WTC11 (cell line): ENCODE results near the gene GSTO2.

Source experiments
- E2F5 ChIP-seq: sonication (generic); formaldehyde crosslinking; IDR thresholded peaks from 2 replicates; pipeline ENCODE4 v1.8.1; 2022; ENCODE audit warnings: mild to moderate bottlenecking, moderate library complexity, missing genetic modification reagents
- ESRRA ChIP-seq: sonication (generic); formaldehyde crosslinking; IDR thresholded peaks from 2 replicates; pipeline ENCODE4 v1.8.1; 2022; ENCODE audit warnings: mild to moderate bottlenecking, missing genetic modification reagents, borderline replicate concordance
- ZBTB21 ChIP-seq: sonication (generic); formaldehyde crosslinking; IDR thresholded peaks from 2 replicates; pipeline ENCODE4 v1.8.1; 2023; ENCODE audit warnings: mild to moderate bottlenecking, missing genetic modification reagents, borderline replicate concordance
- ZNF138 ChIP-seq: sonication (generic); formaldehyde crosslinking; conservative IDR thresholded peaks from 2 replicates; pipeline ENCODE4 v1.8.1; 2022; ENCODE audit warnings: mild to moderate bottlenecking, moderate library complexity, missing genetic modification reagents
- ZNF416 ChIP-seq: fragments of 250-450 bp; sonication (Bioruptor Pico); IDR thresholded peaks from 2 replicates; pipeline ENCODE4 v1.9.0; 2021; ENCODE audit warnings: mild to moderate bottlenecking, inconsistent platforms
- TF ChIP-seq, protein P1 (sequence below): fragments of 200-600 bp; IDR thresholded peaks from 2 replicates; pipeline ENCODE4 v1.8.0; 2022; ENCODE audit warnings: antibody characterized with exemption
- TF ChIP-seq, protein P2 (sequence below): fragments of 250-450 bp; sonication (Bioruptor Pico); IDR thresholded peaks from 2 replicates; pipeline ENCODE4 v1.8.0; 2021; ENCODE audit warnings: mild to moderate bottlenecking
- TF ChIP-seq, protein P3 (sequence below): fragments of 250-450 bp; sonication (Bioruptor Pico); IDR thresholded peaks from 2 replicates; pipeline ENCODE4 v1.9.0; 2021; ENCODE audit warnings: mild to moderate bottlenecking
- TF ChIP-seq, protein P4 (sequence below): sonication (generic); formaldehyde crosslinking; IDR thresholded peaks from 2 replicates; pipeline ENCODE4 v1.8.1; 2023; ENCODE audit warnings: mild to moderate bottlenecking, missing genetic modification reagents, moderate library complexity
- TF ChIP-seq, protein P5 (sequence below): sonication (generic); formaldehyde crosslinking; IDR thresholded peaks from 2 replicates; pipeline ENCODE4 v1.8.0; 2022; ENCODE audit warnings: mild to moderate bottlenecking, missing genetic modification reagents

DNA sequence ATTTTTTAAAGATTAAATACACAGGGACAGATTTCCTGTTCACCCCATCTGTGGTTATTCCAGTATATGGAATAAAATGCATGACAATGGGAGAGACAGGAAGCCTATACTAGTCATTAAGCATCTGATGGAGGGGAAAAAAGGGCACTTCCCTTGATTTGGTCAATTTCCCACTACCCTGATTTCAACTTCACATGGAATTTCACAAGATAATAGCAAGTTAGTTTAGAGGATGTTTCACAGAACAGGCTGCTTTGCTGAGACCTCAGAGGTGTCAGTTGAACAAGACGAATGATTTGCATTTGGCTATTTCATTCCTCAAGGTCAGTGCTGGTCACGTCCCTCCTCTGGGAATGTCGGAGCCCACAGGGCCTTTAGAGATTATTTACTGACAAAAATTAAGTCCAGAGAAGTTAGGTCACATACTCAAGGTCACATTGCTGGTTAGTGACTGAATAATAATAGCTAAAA lies 74.0 kb downstream of the GSTO2 start:
- TF ChIP-seq ZNF138 (CRISPR knock-in tag) (no peak), ZBTB21 (CRISPR knock-in tag) (no peak), E2F5 (CRISPR knock-in tag) (no peak), ZNF416 (CRISPR knock-in tag) (no peak), ESRRA (no peak)
- TF ChIP-seq, protein P1, sequence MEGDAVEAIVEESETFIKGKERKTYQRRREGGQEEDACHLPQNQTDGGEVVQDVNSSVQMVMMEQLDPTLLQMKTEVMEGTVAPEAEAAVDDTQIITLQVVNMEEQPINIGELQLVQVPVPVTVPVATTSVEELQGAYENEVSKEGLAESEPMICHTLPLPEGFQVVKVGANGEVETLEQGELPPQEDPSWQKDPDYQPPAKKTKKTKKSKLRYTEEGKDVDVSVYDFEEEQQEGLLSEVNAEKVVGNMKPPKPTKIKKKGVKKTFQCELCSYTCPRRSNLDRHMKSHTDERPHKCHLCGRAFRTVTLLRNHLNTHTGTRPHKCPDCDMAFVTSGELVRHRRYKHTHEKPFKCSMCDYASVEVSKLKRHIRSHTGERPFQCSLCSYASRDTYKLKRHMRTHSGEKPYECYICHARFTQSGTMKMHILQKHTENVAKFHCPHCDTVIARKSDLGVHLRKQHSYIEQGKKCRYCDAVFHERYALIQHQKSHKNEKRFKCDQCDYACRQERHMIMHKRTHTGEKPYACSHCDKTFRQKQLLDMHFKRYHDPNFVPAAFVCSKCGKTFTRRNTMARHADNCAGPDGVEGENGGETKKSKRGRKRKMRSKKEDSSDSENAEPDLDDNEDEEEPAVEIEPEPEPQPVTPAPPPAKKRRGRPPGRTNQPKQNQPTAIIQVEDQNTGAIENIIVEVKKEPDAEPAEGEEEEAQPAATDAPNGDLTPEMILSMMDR, result no peak
- TF ChIP-seq, protein P2, sequence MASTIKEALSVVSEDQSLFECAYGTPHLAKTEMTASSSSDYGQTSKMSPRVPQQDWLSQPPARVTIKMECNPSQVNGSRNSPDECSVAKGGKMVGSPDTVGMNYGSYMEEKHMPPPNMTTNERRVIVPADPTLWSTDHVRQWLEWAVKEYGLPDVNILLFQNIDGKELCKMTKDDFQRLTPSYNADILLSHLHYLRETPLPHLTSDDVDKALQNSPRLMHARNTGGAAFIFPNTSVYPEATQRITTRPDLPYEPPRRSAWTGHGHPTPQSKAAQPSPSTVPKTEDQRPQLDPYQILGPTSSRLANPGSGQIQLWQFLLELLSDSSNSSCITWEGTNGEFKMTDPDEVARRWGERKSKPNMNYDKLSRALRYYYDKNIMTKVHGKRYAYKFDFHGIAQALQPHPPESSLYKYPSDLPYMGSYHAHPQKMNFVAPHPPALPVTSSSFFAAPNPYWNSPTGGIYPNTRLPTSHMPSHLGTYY (CRISPR knock-in tag), result no peak
- TF ChIP-seq, protein P3, sequence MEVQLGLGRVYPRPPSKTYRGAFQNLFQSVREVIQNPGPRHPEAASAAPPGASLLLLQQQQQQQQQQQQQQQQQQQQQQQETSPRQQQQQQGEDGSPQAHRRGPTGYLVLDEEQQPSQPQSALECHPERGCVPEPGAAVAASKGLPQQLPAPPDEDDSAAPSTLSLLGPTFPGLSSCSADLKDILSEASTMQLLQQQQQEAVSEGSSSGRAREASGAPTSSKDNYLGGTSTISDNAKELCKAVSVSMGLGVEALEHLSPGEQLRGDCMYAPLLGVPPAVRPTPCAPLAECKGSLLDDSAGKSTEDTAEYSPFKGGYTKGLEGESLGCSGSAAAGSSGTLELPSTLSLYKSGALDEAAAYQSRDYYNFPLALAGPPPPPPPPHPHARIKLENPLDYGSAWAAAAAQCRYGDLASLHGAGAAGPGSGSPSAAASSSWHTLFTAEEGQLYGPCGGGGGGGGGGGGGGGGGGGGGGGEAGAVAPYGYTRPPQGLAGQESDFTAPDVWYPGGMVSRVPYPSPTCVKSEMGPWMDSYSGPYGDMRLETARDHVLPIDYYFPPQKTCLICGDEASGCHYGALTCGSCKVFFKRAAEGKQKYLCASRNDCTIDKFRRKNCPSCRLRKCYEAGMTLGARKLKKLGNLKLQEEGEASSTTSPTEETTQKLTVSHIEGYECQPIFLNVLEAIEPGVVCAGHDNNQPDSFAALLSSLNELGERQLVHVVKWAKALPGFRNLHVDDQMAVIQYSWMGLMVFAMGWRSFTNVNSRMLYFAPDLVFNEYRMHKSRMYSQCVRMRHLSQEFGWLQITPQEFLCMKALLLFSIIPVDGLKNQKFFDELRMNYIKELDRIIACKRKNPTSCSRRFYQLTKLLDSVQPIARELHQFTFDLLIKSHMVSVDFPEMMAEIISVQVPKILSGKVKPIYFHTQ, result no peak
- TF ChIP-seq, protein P4, sequence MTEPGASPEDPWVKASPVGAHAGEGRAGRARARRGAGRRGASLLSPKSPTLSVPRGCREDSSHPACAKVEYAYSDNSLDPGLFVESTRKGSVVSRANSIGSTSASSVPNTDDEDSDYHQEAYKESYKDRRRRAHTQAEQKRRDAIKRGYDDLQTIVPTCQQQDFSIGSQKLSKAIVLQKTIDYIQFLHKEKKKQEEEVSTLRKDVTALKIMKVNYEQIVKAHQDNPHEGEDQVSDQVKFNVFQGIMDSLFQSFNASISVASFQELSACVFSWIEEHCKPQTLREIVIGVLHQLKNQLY (CRISPR knock-in tag), result no peak
- TF ChIP-seq, protein P5, sequence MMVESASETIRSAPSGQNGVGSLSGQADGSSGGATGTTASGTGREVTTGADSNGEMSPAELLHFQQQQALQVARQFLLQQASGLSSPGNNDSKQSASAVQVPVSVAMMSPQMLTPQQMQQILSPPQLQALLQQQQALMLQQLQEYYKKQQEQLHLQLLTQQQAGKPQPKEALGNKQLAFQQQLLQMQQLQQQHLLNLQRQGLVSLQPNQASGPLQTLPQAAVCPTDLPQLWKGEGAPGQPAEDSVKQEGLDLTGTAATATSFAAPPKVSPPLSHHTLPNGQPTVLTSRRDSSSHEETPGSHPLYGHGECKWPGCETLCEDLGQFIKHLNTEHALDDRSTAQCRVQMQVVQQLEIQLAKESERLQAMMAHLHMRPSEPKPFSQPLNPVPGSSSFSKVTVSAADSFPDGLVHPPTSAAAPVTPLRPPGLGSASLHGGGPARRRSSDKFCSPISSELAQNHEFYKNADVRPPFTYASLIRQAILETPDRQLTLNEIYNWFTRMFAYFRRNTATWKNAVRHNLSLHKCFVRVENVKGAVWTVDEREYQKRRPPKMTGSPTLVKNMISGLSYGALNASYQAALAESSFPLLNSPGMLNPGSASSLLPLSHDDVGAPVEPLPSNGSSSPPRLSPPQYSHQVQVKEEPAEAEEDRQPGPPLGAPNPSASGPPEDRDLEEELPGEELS, result no peak
